HG03175 (cell line): ENCODE results near the gene KLHL36.

Experiments
- ATAC-seq: cut with Tn5 transposase; IDR thresholded peaks from one replicate; pipeline ENCODE4 v1.9.1; 2021; ENCODE audit warnings: mild to moderate bottlenecking, moderate library complexity; ENCODE audit not compliant: unreplicated experiment

Gene KLHL36

DNA sequence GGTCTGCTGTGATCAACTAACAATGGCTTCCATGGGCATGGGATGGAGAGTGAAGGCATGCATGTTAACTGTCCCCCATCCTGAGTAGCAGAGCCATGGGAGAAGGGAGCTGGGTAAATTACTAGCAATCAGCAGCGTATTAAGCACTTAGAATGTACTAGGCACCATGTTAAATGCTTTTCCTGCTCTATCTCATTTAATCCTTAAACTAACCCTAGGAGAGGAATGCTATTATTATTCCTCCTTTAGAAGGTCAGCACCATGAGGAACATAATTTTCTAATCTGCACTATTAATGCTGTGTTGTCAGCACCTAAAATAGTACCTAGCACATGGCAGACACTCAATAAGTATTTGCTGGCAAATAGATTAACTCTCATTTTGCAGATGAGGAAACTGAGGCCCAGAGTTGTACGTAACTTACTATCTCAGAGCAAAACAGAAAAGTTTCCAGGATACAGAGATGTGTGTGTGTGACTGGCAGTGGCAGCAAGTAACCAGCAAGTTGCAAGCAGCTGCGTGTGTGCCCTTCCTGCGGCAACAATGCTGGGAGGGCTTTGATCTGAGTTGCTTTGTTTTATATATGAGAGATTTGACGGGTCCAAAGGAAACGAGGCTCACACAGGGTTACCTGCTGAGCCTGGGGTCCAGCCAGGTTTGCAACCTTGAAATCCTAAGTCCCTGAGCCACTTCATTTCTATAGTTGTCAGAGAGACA lies 6.5 kb upstream of the KLHL36 start:
- no peak for ATAC-seq

DNA sequence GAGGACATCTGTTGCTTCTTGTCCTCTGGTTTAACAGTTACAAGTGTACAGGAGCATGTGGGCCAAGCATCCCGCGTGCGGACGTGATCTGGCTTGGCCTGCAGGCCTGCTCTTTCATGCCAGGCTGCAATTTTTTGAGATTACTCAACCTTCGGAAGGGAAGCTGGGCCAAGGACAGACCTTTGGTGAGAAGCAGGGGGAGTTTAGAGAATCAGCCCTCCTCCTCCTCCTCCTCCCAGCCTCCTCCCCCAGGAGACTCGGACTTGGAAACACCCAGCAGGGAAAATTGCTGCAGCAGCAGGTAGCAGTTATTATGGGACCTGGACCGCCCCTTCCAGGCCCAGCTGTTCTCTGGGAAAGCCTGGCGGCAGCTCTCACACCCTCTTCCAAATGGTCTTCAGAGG lies 5.1 kb upstream of the KLHL36 start:
- no peak for ATAC-seq

DNA sequence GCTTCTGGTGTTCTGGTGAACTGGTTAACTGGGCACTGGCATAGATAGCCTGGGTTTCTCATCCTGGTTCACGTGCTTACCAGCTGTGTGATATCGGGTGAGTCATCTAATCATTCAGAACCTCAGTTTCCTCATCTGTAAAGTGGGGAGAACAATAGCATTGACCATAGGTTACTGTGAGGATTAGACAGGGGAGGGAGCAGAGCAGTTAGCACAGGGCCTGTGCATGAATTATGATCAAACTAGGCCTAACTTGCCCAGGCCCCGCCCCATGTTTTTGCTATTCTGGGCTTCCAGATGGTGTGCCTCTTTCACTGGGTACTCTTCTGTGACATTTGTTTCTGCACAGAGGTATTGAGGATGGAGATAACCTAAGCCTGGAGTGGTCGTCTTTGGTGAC lies 4.6 kb upstream of the KLHL36 start:
- no peak for ATAC-seq

DNA sequence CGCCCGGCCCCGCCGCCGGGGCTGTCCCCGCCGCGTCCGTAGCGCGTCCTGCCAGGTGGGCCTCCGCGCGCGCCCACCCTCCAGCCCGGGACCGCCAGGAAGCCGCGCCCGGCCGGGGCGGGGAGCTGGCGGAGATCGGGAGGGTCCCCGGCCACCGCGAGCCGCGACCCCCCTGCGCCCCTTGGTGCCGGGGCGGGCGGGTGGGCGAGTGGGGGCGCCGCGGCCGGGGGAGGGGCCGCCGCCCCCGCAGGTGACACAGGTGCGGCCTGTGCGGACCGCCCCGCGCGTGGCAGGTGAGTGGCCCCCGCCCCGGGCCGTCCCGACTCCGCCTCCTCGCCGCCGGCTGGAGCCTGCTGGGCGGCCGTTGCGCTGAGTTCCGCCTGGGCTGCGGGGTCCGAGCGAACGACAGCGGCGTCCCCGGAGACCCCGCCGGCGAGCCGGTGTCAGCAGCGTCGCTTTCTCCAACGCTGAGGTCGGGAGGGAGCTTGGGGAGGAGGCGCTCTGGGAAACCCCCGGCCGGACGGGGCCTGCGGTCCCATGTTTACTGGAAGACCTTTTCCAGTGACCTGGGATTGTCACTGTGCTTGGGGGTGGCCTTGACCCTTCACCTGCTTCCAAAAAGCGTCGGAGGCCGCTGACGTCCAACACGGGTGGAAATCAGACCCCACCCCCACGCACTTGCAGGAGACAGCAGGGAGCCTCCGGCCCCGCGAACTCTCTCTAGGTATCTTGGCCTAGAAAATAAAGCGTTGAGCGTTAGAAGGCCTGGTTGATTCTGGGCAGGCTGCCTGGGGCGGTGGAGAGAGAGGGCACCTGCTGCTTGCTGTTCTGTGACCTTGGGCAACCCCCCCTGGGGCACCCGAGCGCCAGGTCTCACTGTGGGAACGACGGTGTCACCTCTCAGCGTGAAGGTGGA lies 542 bp downstream of the KLHL36 start:
- peak; percentile 79 for ATAC-seq

GRCh38 chr16:84649511-84649861 lies 1.2 kb downstream of the KLHL36 start:
- ATAC-seq = no peak

DNA sequence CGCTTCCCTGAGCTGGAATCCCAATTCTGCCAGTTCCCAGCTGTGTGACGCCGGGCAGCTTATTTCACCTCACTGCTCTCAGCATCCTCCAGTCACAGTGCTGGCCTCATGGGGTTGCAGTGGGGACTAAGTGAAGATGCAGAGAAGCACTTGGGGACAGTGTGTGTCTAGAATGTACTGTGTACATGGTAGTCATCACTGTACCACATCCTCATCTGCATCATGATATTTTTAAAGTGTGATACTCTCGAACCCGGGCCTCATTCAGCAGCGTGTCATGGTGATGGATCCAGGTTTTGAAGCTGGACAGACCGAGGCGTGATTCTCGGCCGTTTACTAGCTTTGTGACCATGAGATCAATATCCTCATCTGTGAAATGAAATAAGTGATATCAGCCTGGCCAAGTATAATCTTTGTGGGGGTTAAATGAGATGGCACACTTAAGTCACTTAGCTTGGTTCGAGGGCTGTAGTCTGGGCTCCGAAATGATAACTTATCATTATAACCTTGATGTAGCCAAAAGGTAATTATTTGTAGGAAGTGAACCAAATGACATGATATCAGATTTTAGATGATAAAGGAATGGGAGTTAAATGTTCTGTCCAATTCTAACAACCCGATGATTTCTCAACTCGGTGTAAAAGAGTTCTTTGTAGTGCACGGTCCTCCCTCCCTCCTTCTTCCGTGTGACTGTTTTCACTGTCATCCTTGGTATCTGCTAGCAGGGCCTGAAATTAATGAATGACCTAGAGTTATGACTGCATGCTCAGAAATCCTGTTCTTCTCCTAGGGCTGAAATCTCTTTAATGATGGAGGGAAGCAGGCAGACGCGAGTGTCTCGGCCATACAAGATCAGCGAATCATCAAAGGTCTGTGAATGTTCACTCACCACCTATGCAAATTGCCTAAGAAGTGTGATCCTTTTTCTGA lies 2.0 kb downstream of the KLHL36 start:
- no peak for ATAC-seq

GRCh38 chr16:84652566-84652965 lies 4.3 kb downstream of the KLHL36 start:
- ATAC-seq = no peak

DNA sequence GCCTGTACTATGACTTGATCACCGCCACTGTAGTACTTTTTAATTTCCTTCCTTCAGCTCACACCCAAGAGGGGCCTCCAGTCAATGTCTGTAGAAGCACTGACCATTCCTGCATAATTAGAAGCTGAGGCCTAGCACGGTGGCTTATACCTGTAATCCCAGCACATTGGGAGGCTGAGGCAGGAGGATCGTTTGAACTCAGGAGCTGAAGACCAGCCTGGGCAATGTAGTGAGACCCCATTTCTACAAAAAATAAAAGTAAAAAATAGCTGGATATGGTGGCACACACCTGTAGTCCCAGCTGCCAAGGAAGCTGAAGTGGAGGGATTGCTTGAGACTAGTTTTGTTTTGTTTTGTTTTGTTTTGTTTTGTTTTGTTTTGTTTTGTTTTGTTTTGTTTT lies 5.9 kb downstream of the KLHL36 start:
- ATAC-seq = no peak

GRCh38 chr16:84654998-84655397 lies 6.7 kb downstream of the KLHL36 start:
- no peak for ATAC-seq

DNA sequence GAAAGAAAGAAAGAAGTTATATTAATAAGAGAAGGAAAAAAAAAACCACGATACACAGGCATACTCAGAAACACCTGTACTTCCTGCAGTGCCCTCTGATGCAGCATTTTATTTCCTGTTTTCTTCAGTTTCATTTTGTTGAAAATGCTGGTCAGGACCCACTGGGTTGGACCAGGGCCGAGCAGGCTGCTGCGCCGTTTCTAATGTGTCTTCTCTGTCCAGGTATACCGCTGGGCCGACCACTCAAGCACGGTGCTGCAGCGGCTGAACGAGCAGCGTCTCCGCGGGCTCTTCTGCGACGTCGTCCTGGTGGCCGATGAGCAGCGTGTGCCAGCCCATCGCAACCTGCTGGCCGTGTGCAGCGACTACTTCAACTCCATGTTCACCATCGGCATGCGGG lies 8.3 kb downstream of the KLHL36 start:
- no peak for ATAC-seq

DNA sequence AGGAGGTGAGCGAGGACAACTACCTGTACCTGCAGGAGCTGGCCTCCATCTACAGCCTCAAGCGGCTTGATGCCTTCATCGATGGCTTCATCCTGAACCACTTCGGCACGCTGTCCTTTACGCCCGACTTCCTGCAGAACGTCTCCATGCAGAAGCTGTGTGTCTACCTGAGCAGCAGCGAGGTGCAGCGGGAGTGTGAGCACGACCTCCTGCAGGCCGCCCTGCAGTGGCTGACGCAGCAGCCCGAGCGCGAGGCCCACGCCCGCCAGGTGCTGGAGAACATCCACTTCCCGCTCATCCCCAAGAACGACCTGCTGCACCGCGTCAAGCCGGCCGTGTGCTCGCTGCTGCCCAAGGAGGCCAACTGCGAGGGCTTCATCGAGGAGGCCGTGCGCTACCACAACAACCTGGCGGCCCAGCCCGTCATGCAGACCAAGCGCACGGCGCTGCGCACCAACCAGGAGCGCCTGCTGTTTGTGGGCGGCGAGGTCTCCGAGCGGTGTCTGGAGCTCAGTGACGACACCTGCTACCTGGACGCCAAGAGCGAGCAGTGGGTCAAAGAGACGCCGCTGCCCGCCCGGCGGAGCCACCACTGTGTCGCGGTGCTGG lies 9.0 kb downstream of the KLHL36 start:
- ATAC-seq = no peak

DNA sequence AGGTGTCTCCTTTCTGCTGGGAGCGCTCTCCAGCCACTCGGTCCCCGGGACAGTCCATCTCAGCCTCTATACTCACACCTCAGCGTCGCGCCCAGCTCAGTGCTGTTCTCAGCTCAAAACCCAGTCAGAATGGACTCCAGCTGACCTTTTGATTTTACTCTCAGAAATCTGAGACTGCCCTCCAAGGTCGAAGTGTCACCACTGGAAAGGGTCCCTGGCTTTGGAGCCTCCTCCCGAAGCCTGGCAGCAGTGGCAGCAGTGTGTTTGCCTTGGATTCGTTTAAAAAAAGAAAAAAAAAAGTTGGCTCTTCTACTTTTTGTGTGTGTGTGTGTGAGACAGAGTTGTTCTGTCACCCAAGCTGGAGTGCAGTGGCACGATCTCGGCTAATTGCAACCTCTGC lies 10.4 kb downstream of the KLHL36 start:
- no peak for ATAC-seq

- no peak for ATAC-seq
These were observed 11.5 kb downstream of the KLHL36 start for GRCh38 chr16:84659656-84660300.

- ATAC-seq = no peak
These were observed 12.7 kb downstream of the KLHL36 start for GRCh38 chr16:84660973-84661372.

DNA sequence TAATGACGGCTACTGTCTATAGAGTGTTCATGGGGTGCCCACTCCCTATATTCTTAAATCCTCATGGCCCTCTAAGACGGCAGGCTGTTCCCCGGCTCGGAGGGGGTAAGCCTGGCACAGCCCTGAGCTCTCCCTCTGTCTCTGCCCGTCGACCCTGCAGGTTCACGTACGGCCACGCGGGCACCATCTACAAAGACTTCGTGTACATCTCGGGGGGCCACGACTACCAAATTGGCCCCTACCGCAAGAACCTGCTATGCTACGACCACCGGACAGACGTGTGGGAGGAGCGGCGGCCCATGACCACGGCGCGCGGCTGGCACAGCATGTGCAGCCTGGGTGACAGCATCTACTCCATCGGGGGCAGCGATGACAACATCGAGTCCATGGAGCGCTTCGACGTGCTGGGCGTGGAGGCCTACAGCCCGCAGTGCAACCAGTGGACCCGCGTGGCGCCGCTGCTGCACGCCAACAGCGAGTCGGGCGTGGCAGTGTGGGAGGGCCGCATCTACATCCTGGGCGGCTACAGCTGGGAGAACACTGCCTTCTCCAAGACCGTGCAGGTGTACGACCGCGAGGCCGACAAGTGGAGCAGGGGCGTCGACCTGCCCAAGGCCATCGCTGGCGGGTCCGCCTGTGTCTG lies 13.2 kb downstream of the KLHL36 start:
- ATAC-seq = no peak

DNA sequence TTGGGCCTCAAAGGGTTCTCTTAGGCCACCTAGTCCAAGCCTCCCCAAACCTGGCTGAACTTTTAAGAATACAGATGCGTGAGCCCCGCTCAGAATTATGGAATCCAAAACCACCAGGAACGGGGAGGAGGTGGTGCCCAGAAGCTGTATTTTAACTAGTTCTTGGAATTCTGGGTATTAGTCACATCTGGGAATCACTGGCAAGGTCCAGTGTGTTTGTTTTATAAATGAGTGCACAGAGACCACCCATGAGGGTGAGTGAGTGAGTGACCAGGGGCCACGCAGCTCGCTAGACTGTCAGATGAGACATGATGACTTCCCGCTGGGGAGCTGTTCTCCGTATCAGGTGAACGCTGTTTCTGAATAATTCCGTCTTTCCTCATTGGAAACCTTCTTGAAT lies 14.2 kb downstream of the KLHL36 start:
- ATAC-seq = no peak

DNA sequence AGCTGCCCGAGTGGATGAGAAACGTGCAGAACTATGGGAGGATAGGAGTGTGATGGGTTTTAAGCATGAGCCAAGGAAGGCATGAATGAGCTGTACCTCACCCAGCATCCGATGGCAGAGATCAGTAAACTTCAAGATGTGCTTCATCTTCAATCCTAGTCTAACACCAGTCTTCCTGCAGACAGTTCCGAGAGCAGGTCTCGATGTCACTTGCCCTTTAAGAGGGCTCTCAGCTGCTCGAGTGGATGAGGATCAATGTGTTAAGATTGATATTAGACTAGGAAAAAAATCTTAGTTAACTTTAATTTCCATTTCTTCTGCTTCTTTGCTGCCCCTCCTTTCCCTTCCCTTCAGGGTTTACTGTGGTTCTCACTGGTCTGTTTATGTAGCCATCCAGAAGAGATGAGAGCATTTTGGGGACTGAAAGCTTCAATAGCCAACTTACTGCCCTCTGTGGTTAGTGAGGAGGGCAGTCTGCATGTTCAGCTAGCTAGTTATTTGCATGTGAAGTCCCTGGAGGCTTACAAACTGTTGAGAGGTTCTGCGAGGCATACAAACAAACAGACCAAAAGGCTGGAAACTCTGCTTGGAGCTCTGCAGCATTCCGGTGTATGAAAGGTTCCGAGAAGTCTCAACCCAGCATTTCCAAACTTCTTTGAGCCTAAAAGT lies 15.3 kb downstream of the KLHL36 start:
- peak; percentile 87 for ATAC-seq

- no peak for ATAC-seq
These were observed 17.0 kb downstream of the KLHL36 start for GRCh38 chr16:84665359-84665758.

GRCh38 chr16:84665843-84666242 lies 17.5 kb downstream of the KLHL36 start:
- no peak for ATAC-seq
